GM18867 (cell line): Measurements from ENCODE around the gene CADPS.
A peak's percentile ranks its signal among the peaks of the same experiment; 100 is the strongest.
"Not testable (repeated sequence)": the region's sequence is repeated elsewhere in the genome, so short reads cannot be mapped to it uniquely, and the experiment has no call there.

Experiments
- ATAC-seq: cut with Tn5 transposase; IDR thresholded peaks from one replicate; pipeline ENCODE4 v1.9.1; 2021; ENCODE audit warnings: mild to moderate bottlenecking, moderate library complexity; ENCODE audit not compliant: unreplicated experiment

The CADPS gene

DNA sequence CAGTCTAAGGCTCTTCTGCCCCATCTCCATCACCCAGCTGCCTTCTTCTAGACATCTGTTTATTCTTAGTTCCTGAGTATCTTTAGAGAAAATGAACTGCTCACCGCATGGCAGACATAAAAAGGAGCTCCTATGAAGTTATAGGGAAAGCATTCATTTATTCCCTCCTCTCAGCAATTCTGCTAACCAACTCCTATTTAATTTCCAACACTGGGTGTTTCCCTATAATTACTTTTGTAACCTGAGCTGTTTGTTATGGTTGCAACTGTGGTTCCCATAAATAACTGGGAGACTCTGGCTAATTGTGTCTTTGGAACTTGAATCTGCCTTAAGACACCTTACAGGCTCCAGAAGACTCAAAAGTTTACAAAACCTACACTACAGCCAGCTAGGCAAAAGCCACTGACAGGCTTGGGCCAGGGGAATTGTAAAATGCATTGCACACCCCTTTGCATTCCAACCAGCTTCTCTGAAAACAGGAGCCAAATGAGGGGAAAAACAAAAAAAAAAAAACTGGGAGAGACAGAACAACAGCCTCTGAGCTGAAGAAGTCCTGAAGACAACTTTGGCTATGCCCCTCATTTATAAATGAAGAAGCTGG, 270.4 kb downstream of the CADPS start:
- no peak for ATAC-seq

DNA sequence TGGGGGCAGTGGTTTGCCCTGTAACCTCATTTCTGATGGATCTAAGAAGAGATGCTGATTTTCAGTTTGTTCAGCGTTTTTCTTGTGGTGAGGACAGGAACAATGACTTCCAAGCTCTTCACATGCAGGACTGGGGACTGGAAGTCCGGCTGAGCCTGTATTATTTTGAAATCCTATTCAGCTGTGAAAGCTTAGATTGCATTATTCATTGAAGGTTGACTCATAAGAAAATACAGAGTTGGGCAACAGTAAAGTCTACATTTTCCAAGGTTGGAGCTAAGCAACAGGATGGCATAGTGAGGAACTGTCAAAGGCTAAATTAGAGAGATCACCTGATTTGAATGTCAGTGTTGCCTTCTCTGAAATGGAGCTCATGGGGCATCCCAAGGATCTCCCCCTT, 270.9 kb downstream of the CADPS start:
- ATAC-seq: no peak

DNA sequence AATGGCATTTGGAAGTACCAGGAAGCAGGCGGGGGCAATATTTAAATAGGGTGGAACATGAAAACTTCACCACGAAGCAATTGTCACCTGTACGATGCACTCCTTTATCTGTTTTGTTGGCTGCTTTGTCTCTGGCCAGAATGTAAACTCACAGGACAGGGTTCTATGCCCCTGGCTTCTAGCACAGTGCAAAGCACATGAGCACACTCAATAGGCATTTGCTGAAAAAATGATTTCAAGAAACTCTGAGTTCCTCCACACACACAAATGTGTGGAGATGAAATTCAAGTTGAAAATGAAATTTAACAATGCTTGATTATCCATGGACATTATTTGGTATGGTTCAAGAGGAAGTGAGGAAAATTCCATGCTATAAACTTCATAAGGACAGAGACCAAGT, 272.2 kb downstream of the CADPS start:
- no peak for ATAC-seq

GRCh38 chr3:62602129-62602770, 273.0 kb downstream of the CADPS start:
- no peak for ATAC-seq

- ATAC-seq: no peak
Measured at GRCh38 chr3:62601238-62602070, 273.8 kb downstream of the CADPS start.

- no peak for ATAC-seq
Measured at GRCh38 chr3:62600033-62600432, 275.2 kb downstream of the CADPS start.

DNA sequence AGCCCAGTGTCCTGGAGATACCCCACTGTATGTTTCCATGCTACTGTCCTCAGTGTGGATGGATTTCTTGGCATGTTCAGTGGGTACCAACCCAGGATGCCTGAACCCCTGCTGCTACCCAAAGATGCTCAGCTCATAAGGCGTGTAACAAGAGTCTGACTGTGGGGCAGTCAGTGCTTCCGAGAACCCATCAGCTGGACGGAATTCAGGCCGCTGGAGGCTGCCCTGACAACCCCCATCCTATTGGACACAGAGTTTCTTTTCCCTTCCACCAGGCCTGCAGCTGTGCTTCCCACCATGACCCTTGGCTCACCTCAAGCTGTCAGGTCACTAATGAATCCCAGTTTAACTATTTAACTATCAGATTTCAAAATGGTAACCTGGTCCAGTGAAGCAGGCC, 277.7 kb downstream of the CADPS start:
- no peak for ATAC-seq

DNA sequence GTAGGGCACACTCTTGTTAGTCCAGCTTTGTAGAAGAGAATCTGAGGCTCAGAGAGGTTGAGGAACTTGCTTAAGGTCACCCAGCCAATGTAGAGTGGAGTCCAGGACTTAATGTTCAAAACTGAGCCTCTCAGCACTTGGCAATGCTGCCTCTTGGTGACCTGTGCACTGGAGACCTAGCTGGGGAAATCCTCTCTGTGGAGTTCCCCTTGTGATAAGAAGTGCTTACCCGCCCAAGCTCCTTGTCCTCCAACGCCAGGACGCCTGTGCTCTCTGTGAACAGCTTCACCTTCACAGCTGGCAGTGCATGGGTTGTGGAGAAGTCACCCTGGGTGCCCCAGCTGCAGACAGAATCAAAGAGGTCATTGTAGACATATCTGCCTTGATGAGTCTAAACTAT, 282.8 kb downstream of the CADPS start:
- peak; percentile 62 for ATAC-seq

DNA sequence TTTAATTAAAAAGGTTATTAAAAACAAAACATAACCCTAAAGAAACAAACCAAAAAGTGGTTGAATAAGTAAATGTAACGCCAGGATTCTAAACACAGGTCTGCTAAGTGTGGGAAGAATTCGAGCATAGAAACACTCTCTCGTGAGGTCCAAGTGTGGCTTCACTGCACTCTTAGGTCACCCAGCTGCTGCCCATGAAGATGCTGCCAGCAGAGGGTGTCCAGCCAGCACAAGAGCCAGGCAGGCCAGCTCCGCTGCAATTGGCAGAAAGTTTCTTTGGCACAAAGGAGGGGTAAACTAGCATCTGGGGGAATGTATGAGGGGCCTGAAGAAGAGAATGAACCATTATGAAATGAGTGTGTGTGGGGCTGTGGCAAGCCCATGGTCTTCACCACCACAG, 286.1 kb downstream of the CADPS start:
- ATAC-seq: no peak

GRCh38 chr3:62587579-62588031, 287.6 kb downstream of the CADPS start:
- no peak for ATAC-seq

GRCh38 chr3:62587169-62587568, 288.0 kb downstream of the CADPS start:
- ATAC-seq: no peak

DNA sequence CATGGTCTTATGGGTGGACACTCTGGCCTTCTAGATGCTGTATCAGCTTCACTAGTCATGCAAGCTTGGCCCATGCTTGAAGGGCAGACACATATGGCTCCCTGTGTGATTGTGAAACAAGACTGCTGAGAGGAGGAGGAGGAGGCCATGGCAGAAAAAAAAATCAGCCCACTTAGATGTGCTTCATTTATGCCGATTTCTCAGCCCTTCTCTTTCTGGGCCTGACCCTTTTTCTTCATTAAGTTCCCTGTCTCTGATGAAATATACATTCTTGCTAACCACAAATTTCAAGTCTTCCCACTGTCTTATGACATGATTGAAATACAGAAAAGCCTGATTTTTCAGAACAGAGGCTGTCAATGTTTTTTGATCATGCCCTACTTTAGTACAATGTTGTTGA, 288.9 kb downstream of the CADPS start:
- no peak for ATAC-seq

DNA sequence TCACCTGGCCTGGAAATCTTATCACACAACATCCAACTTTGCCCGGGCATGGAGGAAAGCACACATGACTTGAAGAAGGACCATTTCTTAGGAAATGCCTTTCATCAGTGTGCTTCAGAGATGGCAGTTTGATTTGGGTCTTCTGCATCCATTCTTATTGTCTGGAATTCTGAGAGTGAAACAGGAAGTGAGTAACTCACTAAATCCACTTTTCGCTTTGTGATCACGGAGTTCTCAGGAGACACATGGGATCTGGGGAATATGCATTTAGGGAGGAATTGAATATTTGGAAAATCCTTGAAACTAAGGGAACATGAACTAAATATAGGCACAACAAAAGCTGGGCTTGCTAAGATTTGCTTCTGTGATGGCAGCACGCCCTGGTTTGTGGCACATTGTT, 289.4 kb downstream of the CADPS start:
- no peak for ATAC-seq

DNA sequence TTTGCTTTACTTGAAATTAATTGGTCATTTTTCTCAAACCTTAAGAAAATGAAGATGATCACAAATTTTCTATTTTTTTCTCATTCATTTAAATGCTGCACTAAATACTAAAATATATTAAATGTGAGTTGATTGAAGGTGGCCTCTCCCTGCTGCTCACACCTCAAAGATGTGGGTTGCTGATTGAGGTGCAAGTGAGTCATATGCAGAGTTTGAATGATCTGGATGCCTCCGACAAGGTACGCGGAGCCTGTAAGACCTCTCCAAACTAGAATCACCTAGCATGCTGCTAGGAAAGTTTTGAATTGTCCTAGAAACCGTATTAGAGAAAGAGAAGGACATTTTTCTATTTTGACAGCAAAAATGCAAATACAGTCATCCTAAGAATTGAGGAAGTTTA, 290.6 kb downstream of the CADPS start:
- no peak for ATAC-seq

- ATAC-seq: no peak
Measured at GRCh38 chr3:62582495-62583172, 292.6 kb downstream of the CADPS start.

- not testable (repeated sequence) for ATAC-seq
Measured at GRCh38 chr3:62580485-62580884, 294.7 kb downstream of the CADPS start.

DNA sequence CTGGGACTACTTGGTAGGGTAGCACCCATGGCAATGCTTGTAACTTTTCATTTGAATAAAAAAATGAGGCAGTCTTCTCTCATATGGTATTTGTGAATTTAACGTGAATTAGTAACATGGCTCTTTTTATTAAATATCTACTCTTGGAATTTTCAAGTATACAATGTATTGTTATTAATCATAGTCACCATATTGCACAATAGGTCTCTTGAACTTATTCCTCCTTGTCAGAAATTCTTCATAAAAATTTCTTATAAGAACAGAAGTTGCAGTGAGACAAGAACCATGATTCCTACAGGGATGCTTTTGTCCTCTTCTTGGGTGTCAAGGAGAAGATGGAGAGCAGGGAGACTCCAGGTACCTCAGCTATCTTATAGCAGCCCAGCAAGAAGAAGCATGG, 298.1 kb downstream of the CADPS start:
- no peak for ATAC-seq

- ATAC-seq: no peak
Measured at GRCh38 chr3:62574266-62574898, 300.8 kb downstream of the CADPS start.

DNA sequence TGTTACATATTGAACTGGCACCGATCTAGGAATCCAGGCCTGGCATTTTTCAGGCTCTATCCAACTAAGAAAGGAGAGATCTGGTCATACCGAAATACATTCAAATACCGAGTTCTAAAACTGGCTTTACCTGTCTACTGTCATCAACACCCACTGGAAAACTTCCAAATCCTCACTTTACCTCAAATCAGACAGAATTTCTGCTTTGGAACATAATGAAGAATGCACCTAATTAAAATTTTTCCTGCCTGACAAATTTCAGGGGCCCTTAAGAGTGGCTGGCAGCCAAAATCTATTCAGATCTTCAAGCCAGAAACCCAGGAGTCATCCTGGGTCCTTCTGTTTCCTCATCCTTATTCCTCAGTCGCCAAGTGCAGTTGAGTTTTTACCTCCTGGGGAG, 303.3 kb downstream of the CADPS start:
- no peak for ATAC-seq

- ATAC-seq: peak; percentile 51
Measured at GRCh38 chr3:62570888-62571287, 304.3 kb downstream of the CADPS start.

GRCh38 chr3:62569609-62570008, 305.6 kb downstream of the CADPS start:
- no peak for ATAC-seq
